Endothelial cell of umbilical vein (primary cell): Measurements from ENCODE around the gene EML4. TPM values are rescaled to one million over a fixed set of nuclear protein-coding genes. Genes with fewer than 3 reads are reported as not detected.

ENCODE experiments used
- BruUV-seq: library from RNA; stranded (reverse); fragments of 400-500 nt; replicated peaks from 2 replicates; lab custom pipeline; 2021; lab: Mats Ljungman, UMichigan
- CTCF ChIA-PET: fragments of 300-600, 350-600 bp; sonication (Branson Sonifier 250); formaldehyde crosslinking; loops from one replicate; lab custom pipeline; 2021; ENCODE audit warnings: antibody characterized with exemption, inconsistent platforms; lab: Charles Lee
- POLR2A ChIA-PET: fragments of 300-600, 350-600 bp; sonication (Branson Sonifier 250); formaldehyde crosslinking; loops from one replicate; lab custom pipeline; 2021; ENCODE audit warnings: antibody characterized with exemption, inconsistent platforms; lab: Charles Lee
- DNase-seq: peaks from one replicate; pipeline ENCODE4 v3.0.0-alpha.2; 2011; ENCODE audit warnings: low read depth, low spot score
- FAIRE-seq: peaks from 2 replicates; lab custom pipeline; 2011; peaks lifted over from hg19 to GRCh38; lab: Jason Lieb, UNC
- H2AFZ ChIP-seq: 2 replicates; pipeline ENCODE4 v1.6.0; 2012; ENCODE audit warnings: low read depth, low read length, control low read depth, inconsistent platforms
- H3K27ac ChIP-seq: 2 replicates; pipeline ENCODE4 v1.5.1; 2011; ENCODE audit warnings: low read depth, mild to moderate bottlenecking, control low read depth, low read length, moderate library complexity; ENCODE audit not compliant: insufficient read depth
- H3K27me3 ChIP-seq, 2 experiments: 2 replicates each; pipeline versions ENCODE4 v1.6.0 to v1.6.1; 2011; ENCODE audit warnings: low read length in 2 of 2, mixed read lengths in 1 of 2; ENCODE audit not compliant: control insufficient read depth in 2 of 2, insufficient read depth in 2 of 2
- H3K36me3 ChIP-seq, 2 experiments: 2 replicates in 1 of 2; 3 replicates in 1 of 2; pipeline ENCODE4 v1.5.1; 2011; ENCODE audit warnings: low read length in 2 of 2, mild to moderate bottlenecking in 1 of 2, moderate library complexity in 1 of 2; ENCODE audit not compliant: control insufficient read depth in 2 of 2, insufficient read depth in 2 of 2; ENCODE audit errors: extremely low read depth in 1 of 2
- H3K4me1 ChIP-seq: 3 replicates; pipeline ENCODE4 v1.5.1; 2011; ENCODE audit warnings: mild to moderate bottlenecking, low read length; ENCODE audit not compliant: control insufficient read depth, insufficient read depth; ENCODE audit errors: extremely low read depth
- H3K4me2 ChIP-seq: 2 replicates; pipeline ENCODE4 v1.6.1; 2011; ENCODE audit warnings: low read length, control low read depth, mixed read lengths; ENCODE audit not compliant: insufficient read depth
- H3K4me3 ChIP-seq, 3 experiments: fragments of 200-600 bp in 1 of 3; sonication (generic), shearing (Covaris generic) in 1 of 3; replicated peaks in 1 of 3; 2 replicates each; pipeline ENCODE4 v1.5.1; 2011 to 2016; ENCODE audit warnings: control low read depth in 3 of 3, low read length in 3 of 3, mild to moderate bottlenecking in 2 of 3, inconsistent platforms in 1 of 3, low read depth in 1 of 3, moderate library complexity in 1 of 3; ENCODE audit not compliant: insufficient read depth in 1 of 3
- H3K79me2 ChIP-seq: 2 replicates; pipeline ENCODE4 v1.6.0; 2012; ENCODE audit warnings: low read length, inconsistent platforms; ENCODE audit not compliant: control insufficient read depth, insufficient read depth
- H3K9ac ChIP-seq: replicated peaks from 2 replicates; pipeline ENCODE3; 2011; ENCODE audit warnings: low read length, control low read depth; ENCODE audit not compliant: insufficient read depth; ENCODE audit errors: extremely low read depth
- H3K9me1 ChIP-seq: replicated peaks from 3 replicates; pipeline ENCODE4 v1.6.0; 2011; ENCODE audit warnings: mild to moderate bottlenecking, low read length; ENCODE audit not compliant: control insufficient read depth, insufficient read depth; ENCODE audit errors: extremely low read depth
- H3K9me3 ChIP-seq: replicated peaks from 2 replicates; pipeline ENCODE4 v1.5.1; 2012; ENCODE audit warnings: low read length, inconsistent platforms; ENCODE audit not compliant: control insufficient read depth, insufficient read depth
- H4K20me1 ChIP-seq: replicated peaks from 2 replicates; pipeline ENCODE3; 2011; ENCODE audit warnings: mild to moderate bottlenecking, low read length; ENCODE audit not compliant: control insufficient read depth, insufficient read depth; ENCODE audit errors: extremely low read depth
- EZH2 ChIP-seq: IDR thresholded peaks from 2 replicates; pipeline ENCODE4 v1.6.1; 2012; ENCODE audit warnings: borderline replicate concordance, low read depth, mild to moderate bottlenecking, moderate library complexity, low read length, inconsistent platforms; ENCODE audit not compliant: severe bottlenecking
- FOS ChIP-seq: IDR thresholded peaks from 2 replicates; pipeline ENCODE4 v1.6.1; 2011; ENCODE audit warnings: mild to moderate bottlenecking, low read length, moderate library complexity, borderline replicate concordance; ENCODE audit not compliant: insufficient read depth
- GATA2 ChIP-seq: IDR thresholded peaks from 2 replicates; pipeline ENCODE4 v1.7.0; 2011; ENCODE audit warnings: low read depth, mild to moderate bottlenecking, moderate library complexity, mixed read lengths, low read length; ENCODE audit not compliant: insufficient read length, insufficient read depth
- JUN ChIP-seq: IDR thresholded peaks from 2 replicates; pipeline ENCODE4 v1.6.1; 2011; ENCODE audit warnings: borderline replicate concordance, low read depth; ENCODE audit not compliant: insufficient read length, insufficient read depth
- MYC ChIP-seq: IDR thresholded peaks from one replicate; pipeline ENCODE4 v1.6.1; 2011; ENCODE audit warnings: mild to moderate bottlenecking, low read depth, low read length
- POLR2AphosphoS5 ChIP-seq: IDR thresholded peaks from 2 replicates; pipeline ENCODE4 v1.6.1; 2012; ENCODE audit warnings: low read depth, mild to moderate bottlenecking, control low read depth, low read length, moderate library complexity; ENCODE audit not compliant: insufficient read depth
- dilution Hi-C: fragments of 300-500 bp; cut with MboI; formaldehyde crosslinking; loops from one replicate; pipeline ENCODE4 v1.15.0; 2019; ENCODE audit warnings: low sequenced_read_pairs; ENCODE audit not compliant: extremely low pct_ligation_motif_present
- intact Hi-C: fragments of 100-400 bp; cut with micrococcal nuclease; formaldehyde crosslinking; loops from one replicate; pipeline ENCODE4 v1.10.0; 2022
- polyA plus RNA-seq, 4 experiments: library from polyadenylated mRNA; depleted of rRNA in 3 of 4; stranded (reverse) in 3 of 4; unstranded in 1 of 4; fragments of >200 nt; gene quantifications; 2 replicates each; pipeline versions ENCODE4 v1.2.1 to v1.2.3, GENCODE V29; 2011 to 2012; ENCODE audit warnings: missing spikeins in 1 of 4
- total RNA-seq: library from RNA; stranded (reverse); gene quantifications from 2 replicates; pipeline ENCODE4 v1.2.3, GENCODE V29; 2021
- TF ChIP-seq, protein P1 (sequence below): IDR thresholded peaks from 2 replicates; pipeline ENCODE4 v1.6.1; 2011; ENCODE audit not compliant: insufficient read depth, insufficient read length

Gene EML4
- total and polyA plus RNA-seq, 2 donors (not counting 3 experiments of a cell fraction or from before 2014, with no cell fraction given), result 13.3 to 32.0 TPM

DNA sequence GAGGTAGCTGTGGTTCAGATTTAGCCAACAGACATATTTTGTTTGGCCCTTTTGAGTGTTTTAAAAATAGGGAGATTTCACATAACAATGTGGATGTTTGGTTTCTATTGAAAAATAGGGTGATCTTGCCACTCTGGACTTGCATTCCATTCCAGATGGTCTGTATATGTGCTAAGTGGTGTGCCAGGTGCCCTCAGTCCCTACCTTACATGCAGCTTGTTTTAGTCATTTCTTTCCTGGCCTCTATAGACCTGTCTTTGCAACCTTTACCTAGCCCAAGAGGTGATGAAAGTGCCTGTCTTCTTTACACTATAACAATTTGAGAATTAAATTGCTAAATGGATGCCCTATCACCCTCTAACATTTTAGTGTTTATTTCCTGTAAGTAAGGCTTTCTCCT lies 11.1 kb downstream of the EML4 start:
- no peaks in the 10 kb centered on the region for H3K27me3 ChIP-seq
- no peaks in the 10 kb centered on the region for H3K9me1 ChIP-seq
- TF ChIP-seq, protein P1, sequence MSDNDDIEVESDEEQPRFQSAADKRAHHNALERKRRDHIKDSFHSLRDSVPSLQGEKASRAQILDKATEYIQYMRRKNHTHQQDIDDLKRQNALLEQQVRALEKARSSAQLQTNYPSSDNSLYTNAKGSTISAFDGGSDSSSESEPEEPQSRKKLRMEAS, result no peak
- TF ChIP-seq JUN, result no peak
- TF ChIP-seq MYC, result no peak
- no peak for TF ChIP-seq GATA2
- TF ChIP-seq POLR2AphosphoS5, result no peak
- TF ChIP-seq EZH2, result no peak
- TF ChIP-seq FOS, result no peak
- FAIRE-seq (no peak), DNase-seq (no peak)
- no peak overlapping the region for H3K27ac ChIP-seq
- no peaks in the 10 kb centered on the region for H3K4me1 ChIP-seq
- intact Hi-C loops, result no loop called here
- H3K4me3 ChIP-seq, result no peak overlapping the region
- H3K9me3 ChIP-seq, result no peaks in the 10 kb centered on the region
- ChIA-PET POLR2A (no interaction called here), CTCF (interaction anchor here (2.0 kb wide), 1 partner anchor 11 kb away, joined by 6 read pairs; no protein-coding TSS in a partner anchor)
- BruUV-seq, result no TSS peak
- no peaks in the 10 kb centered on the region for H3K36me3 ChIP-seq
- H3K9ac ChIP-seq, result no peak overlapping the region
- dilution Hi-C loops, result no loop called here
- H4K20me1 ChIP-seq, result no peaks in the 10 kb centered on the region
- no peak overlapping the region for H2AFZ ChIP-seq
- H3K4me2 ChIP-seq, result no peak overlapping the region
- H3K79me2 ChIP-seq, result peaks cover 20% of the 10 kb centered on the region
